Measurements from ENCODE around the gene SGCE. TPM values are rescaled to one million over a fixed set of nuclear protein-coding genes. Genes with fewer than 3 reads are reported as not detected.
"Not testable (repeated sequence)": the region's sequence is repeated elsewhere in the genome, so short reads cannot be mapped to it uniquely, and the experiment has no call there.

Gene SGCE, protein sequence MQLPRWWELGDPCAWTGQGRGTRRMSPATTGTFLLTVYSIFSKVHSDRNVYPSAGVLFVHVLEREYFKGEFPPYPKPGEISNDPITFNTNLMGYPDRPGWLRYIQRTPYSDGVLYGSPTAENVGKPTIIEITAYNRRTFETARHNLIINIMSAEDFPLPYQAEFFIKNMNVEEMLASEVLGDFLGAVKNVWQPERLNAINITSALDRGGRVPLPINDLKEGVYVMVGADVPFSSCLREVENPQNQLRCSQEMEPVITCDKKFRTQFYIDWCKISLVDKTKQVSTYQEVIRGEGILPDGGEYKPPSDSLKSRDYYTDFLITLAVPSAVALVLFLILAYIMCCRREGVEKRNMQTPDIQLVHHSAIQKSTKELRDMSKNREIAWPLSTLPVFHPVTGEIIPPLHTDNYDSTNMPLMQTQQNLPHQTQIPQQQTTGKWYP
- total RNA-seq = 266 TPM

DNA sequence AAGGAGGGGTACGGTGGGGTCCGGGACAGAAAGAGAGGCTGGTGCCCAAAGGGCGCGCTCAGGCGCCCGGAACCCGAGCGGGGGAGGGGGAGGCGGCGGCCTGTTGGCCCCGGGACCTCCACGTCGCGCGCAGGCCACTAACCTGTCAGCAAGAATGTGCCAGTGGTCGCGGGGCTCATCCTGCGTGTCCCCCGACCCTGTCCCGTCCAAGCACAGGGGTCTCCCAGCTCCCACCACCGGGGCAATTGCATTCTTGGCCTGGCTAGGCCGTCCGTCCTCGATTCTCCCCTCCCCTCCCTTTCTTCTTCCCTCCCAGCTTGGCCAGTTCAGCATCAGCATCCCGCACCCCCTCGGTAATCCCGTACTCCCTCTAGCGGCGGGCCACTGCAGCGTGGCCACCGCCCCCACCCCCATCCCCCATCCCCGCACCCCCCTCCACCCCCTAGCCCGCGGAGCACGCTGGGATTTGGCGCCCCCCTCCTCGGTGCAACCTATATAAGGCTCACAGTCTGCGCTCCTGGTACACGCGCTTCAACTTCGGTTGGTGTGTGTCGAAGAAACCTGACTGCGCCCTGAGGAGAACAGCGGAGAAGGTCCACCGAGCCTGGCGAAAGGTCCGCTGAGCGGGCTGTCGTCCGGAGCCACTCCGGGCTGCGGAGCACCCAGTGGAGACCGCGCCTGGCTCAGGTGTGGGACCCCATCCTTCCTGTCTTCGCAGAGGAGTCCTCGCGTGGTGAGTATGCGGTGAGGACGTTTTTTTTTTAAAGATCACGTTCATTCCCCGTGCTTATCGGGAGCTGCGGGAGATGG is at the start of gene SGCE:
Gene SGCE (minus strand): TSS at position 286 of the 810 bp plus-strand sequence. CDS start 35 bp downstream, at position 251.
- peak; percentile 94 for DNase-seq

DNA sequence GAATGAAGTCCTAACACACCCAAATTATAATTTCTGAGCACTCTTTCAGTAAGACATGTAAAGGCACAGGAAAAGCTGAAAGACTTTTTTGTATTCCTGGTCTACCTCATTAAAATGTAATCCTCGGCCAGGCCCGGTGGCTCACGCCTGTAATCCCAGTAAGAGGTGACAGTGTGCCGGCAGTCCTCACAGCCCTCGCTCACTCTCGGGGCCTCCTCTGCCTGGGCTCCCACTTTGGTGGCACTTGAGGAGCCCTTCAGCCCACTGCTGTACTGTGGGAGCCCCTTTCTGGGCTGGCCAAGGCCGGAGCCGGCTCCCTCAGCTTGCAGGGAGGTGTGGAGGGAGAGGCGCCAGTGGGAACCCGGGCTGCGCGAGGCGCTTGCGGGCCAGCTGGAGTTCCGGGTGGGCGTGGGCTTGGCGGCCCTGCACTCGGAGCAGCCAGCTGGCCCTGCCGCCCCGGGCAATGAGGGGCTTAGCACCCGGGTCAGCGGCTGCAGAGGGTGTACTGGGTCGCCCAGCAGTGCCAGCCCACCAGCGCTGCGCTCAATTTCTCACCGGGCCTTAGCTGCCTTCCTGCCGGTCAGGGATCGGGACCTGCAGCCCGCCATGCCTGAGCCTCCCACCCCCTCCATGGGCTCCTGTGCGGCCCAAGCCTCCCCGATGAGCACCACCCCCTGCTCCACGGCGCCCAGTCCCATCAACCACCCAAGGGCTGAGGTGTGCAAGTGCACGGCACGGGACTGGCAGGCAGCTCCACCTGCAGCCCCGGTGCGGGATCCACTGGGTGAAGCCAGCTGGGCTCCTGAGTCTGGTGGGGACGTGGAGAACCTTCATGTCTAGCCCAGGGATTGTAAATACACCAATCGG is 49.5 kb upstream of the SGCE start:
- not testable (repeated sequence) for DNase-seq

DNA sequence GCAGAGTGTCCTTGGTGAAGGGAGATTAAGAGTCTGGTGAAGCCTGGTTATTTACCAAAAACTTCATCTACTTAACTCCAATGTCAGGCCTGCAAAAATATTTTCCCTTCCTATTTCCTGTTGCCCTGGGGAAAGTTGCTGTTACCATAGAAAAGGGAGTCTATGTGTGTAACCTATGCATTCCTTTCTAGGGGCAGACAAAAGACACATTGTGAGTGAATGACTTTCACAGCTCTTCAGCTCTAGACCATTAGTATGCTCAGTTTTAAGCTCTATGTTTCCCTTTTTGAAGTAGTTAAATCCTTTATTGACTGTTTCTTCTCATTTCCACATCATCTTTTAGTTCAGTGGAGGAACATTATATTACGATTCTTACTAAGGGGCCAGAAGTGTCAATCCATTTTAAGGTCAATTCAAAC is 45.6 kb upstream of the SGCE start:
- DNase-seq = peak; percentile 74

DNA sequence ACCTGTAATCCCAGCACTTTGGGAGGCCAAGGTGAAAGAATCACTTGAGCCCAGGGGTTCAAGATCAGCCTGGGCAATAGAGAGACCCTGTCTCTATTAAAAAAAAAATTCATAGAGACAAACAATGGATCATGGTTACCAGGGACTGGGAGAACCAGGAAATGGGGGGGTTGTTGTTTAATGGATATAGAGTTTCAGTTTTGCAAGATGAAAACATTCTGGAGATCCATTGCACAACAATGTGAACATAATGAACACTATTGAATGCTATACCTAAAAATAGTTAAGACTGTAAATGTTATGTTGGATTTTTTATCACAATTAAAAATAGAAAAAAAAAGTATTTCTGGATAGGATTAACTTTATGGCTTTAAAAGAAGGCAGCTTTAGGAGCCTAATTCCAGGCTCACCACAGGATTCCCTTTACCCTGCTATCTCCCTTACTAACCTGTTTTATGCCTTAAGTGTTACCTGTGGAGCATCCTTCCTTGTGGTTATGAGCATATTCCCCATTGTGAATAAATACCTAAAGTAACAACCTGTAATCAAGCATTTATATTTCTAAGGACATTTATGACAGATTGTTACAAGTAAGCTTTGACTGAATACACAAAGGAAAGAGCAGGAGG is 45.1 kb upstream of the SGCE start:
- no peak for DNase-seq

DNA sequence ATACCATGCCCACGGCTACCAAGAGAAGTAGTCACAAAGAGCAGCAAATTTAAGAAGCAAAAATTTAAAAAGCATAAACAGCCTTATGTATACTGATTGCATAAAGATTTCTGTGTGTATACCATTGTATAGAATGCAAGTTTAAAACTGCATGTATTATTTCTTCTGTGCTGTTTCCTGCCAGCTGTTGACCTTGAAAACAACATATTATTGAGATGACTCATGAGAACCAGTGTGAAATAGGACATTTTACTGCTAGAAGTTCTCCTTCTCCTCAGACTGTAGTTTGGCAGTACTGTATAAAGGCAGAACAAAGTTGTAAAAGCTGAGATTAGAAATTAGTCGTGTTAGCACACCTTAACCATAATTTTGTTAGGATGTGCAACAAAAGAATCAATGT is 42.3 kb upstream of the SGCE start:
- DNase-seq = peak; percentile 84

DNA sequence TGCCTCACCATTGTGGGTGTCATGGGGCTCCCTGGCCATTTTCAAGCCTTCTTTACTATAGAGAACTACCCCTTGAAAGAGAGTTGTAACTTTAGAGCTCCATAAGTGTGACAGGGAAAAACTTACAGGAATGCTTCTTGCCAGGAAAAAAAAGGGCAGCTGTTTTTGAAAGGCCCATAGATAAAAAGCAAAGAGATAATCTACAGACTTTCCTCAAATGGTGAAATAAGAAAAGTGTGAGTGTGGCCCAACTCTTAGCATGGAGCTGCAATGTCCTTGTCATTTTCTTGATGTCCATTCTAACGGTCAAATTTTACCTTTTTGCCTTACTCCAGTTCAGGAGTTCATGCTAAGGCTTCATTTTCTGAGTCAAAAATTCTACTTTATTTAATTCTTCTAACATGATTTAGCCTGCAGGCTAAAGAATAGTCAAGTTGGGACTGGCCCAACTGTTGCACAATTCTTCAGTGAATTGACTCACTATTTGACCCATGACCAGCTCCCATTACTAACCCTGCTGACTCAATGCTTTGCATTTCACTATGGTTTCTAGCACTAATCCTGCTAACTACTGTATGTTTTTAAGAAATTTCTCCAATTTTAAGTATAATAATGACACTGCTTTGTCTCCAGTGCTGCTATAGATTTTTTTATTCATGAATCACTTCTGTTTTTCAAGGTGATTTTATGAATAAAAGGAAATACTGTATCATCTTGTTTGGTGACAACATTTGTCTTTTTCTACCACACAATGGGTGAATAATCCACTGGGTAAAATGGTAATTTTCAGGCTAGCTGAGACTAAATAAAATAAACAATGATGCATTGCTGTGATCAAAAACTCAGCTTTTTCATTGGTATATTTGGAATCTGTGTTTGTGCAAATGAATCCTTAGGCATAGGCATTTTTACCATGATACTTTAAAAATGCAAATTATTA is 41.4 kb upstream of the SGCE start:
- DNase-seq = peak; percentile 62

DNA sequence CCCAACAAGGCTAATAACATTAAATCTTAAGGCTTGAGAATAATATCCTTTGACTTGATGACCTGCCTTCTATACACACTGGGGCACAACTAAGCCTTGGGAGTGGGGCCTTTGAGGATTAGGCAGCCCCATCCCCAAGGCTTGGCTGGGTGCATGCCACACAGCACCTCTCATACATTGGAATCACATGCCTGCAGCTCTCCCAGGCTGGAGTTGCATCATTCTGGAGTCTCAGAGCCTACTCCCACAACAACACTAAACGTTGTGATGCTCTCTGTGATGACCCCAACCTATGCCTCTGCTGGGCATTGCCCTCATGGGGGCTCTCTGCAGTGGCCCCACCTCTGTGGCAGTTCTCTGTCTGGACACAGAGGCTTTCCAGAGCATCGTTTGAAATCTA is 31.9 kb upstream of the SGCE start:
- DNase-seq = no peak

DNA sequence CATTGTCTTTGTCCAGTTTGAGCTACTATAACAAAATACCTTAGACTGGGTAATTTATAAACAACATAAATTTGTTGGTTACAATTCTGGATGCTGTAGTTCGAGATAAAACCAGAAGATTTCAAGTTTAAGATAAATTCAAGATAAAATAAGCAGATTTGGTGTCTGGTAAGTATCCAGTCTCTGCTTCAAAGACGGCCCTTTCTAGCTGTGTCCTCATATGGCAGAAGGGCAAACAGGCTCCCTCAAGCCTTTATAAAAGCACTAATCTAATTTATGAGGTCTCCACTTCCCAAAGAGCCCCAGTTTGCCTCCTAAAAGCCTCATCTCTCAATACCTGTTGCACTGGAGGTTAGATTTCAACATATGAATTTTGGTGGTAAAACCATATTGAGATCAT is 31.1 kb upstream of the SGCE start:
- no peak for DNase-seq

DNA sequence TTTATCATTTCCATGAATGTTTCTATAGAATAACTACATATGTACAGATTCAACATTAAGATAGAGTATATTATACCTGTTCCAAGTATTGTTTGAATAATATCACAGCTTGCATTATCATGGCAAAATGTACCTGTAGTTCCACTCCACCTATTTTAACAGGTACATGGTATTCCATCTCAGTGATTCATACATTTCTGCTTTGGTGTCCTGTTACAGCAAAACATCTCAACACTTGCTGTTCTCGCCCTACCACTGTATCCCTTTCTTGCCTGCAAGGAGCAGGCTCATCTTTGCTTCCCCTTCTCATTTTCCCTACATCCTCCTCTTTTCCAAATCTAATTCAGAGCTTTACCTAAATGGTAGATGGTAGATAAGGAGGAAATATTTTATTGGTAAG is 27.1 kb upstream of the SGCE start:
- no peak for DNase-seq

DNA sequence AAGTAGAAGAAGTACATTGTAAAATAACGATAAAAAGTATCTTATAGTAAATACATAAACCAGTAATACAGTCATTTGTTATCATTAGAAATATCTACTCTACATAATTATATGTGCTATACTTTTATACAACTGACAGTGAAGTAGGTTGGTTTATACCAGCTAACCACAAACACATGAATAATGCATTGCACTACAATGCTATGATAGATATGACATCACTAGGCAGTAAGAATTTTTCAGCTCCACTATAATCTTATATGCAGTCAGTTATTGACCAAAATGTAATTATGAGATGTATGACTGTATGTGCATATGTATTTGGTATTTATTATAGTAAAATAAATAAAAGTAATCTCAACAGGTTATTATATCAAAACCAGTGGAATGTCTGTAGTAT is 23.4 kb upstream of the SGCE start:
- no peak for DNase-seq

DNA sequence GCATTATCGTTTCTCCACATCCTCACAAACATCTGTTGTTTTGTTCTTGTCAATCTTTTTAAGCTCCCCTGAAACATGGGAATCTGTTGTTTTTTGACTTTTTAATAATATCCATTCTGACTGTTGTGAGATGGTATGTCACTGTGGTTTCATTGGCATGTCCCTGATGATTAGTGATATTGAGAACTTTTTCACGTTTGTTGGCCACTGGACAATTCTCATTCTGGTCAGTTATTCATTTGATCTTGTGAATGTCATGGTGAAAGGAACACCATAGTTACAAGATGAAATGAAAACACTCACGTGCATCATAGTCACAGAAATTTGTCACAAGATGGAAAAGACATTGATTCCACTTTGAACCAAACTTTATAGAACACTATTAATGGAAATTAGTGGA is 20.5 kb upstream of the SGCE start:
- no peak for DNase-seq

DNA sequence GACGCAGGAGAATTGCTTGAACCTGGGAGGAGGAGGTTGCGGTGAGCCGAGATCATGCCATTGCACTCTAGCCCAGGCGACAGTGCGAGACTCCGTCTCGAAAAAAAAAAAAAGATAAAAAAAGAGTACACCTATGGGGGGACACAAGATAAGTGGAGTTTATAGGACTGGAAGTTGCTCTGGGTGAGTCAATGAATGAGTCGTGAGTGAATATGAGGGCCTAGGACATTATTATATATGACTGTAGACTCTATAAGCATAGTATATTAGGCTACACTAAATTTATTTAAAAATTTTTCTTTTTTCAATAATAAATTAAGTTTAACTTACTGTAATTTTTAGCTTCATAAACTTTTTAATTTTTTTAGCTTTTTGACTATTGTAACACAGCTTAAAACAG is 19.4 kb upstream of the SGCE start:
- no peak for DNase-seq

DNA sequence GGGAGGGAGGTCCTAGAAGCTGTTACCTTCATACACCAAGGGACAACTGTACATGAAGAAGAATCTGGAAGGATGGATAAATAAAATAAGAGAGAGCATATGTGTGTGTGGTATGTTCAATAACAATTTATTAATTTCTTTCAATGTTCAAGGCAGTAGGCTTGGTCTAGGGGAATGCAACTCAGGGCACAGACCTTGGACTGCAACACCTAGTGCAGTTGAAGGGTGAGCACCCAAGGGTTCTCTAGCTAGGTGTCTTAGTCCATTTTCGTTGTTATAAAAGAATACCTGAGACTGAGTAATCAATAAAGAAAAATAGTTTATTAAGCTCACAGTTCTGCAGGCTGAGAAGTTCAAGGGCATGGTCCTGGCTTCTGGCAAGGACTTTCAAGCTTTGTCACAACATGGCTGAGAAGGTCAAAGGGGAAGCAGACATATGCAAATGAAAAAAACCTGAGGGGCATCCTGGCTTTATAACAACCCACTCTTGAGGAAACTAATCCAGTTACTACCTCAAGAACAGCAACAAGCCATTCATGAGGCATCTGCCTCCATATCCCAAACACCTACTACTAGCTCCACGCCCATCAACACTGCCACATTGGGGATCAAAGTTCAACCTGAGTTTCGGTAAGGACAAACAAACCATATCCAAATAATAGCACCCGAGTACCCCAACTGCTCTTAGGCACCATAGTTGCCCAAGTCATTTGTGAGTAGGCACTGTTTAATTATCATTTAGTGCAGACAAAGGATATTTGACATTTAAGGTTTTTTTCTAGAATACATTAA is 15.7 kb upstream of the SGCE start:
- DNase-seq = no peak

DNA sequence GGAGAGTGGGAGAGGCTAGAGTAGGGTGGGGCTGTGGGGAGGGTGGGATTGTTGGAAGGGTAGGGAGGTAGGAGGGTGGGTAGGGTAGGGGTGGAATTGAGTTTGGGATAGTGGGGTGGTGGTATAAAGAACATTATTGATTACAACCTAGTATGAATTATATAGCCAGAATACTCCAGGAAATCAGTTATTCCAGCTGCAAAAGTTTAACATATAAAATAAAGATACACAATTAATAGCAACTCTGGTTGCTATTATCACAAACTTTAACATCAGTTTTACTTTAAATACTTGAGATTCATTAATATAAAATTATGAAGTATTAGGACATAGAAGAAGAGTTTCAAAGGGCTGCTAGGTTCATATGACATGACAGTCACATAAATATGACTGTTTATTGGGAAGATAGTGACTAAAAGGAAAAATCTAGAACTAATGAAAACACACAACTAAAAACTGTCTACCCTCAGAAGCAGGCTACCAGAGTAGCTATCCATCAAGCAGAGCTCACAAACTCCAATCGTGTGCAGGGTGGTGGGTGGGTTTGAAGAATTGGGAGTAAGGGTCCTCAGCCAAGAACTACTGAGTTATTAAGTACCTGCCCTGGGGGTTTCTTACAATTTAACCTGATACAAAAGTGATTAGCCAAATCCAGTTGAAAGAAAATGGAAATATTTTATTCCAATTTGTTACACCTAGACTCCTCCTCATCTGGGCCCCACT is 14.0 kb upstream of the SGCE start:
- no peak for DNase-seq

DNA sequence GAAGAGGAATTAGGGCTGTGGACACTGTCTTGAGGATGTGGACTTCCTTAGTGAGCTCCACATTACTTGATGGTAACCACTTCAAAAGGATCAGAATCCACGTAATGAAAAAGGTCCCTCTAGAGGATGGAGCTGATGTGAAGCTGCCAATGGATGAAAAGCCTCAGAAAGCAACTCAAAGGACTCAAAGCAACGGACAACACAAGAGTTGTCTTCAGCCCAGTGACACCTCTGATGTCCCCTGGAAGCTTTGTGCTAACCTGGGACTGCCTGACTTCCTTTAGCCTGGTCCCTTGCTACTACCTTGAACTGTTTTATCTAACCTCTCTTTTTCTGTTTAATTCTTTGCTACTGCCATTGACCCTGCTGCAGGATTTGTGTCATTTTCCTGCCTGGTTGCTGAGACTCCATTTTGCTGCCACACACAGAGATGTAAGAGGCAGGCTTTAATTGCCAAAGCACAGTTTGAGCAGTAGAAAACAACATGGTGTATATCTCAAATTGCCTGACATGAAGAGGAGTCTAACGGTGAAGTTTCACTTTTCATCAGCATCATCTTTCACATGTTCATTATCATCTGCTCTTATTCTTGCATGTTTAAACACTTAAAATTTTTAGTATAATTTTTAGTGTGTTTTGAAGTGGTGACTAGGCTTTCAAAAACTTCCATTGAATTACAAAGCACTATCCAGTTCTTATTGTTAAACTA is 11.1 kb upstream of the SGCE start:
- no peak for DNase-seq

DNA sequence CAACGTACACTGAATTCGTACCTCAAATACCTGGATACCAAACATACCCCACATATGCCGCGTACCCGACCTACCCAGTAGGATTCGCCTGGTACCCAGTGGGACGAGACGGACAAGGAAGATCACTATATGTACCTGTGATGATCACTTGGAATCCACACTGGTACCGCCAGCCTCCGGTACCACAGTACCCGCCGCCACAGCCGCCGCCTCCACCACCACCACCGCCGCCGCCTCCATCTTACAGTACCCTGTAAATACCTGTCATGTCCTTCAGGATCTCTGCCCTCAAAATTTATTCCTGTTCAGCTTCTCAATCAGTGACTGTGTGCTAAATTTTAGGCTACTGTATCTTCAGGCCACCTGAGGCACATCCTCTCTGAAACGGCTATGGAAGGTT is 9.5 kb upstream of the SGCE start:
- no peak for DNase-seq

DNA sequence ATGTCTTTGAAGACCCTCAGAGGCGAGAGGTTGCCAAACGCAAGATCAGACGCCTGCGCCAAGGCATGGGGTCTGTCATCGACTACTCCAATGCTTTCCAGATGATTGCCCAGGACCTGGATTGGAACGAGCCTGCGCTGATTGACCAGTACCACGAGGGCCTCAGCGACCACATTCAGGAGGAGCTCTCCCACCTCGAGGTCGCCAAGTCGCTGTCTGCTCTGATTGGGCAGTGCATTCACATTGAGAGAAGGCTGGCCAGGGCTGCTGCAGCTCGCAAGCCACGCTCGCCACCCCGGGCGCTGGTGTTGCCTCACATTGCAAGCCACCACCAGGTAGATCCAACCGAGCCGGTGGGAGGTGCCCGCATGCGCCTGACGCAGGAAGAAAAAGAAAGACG is 8.1 kb upstream of the SGCE start:
- no peak for DNase-seq

DNA sequence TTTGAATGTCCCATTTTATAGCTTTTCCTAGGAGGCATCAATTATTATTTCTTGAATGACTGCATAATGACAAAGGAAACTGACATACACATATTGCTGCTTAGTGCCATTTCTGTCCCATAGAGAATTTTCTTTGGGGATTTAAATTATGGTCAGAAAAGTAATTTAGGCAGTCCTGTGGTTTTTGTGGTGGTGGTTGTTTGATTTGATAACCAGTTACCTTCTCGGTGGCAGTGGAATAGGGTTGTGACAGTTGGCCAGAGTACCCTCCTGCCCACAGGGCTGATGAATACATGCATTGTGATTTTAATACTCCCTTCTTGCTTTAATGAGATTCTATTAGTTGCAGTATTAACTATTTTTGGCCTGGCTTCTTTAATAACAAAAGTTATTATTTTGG is 6.6 kb upstream of the SGCE start:
- DNase-seq = no peak

DNA sequence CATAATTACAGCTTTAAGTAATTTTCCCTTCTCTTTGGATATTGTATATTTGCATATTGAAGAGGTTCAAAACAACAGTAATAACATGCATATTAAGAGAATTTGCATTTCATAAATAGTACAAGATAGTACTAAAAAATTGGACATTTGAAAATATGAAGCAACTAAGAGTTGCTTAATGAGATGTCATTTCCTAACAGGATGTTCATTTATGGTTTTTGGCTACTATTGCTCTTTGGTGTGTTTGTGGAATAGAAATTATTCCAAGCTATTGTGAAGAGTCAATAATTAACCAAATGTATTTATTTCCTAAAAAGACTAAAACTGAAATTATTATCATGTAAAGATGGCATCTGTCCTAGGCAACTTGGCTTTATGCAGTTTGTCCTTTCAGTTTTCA is 4.1 kb upstream of the SGCE start:
- no peak for DNase-seq

All from tongue (tissue), 2 donors.